Smooth muscle cell (in vitro differentiated cells): Measurements from ENCODE around the gene SRL. TPM values are rescaled to one million over a fixed set of nuclear protein-coding genes. Genes with fewer than 3 reads are reported as not detected.

ENCODE experiments used
- DNase-seq: peaks from one replicate; lab custom pipeline; 2025; ENCODE audit not compliant: unreplicated experiment; lab: John Stamatoyannopoulos, UW
- H2AFZ ChIP-seq: fragments of 200-600 bp; sonication (generic); 2 replicates; pipeline ENCODE4 v1.6.0; 2016; ENCODE audit warnings: antibody characterized with exemption, low read depth, mild to moderate bottlenecking
- H3F3A ChIP-seq: fragments of 200-600 bp; sonication (generic); 2 replicates; pipeline ENCODE4 v1.6.0; 2017; ENCODE audit warnings: antibody characterized with exemption, low read depth
- H3K27ac ChIP-seq: fragments of 200-600 bp; sonication (generic); 2 replicates; pipeline ENCODE4 v1.5.1; 2016; ENCODE audit warnings: low read depth, mild to moderate bottlenecking
- H3K27me3 ChIP-seq: fragments of 200-600 bp; sonication (generic); 2 replicates; pipeline ENCODE4 v1.6.1; 2016; ENCODE audit warnings: low read depth, mild to moderate bottlenecking
- H3K36me3 ChIP-seq: fragments of 200-600 bp; sonication (generic); 2 replicates; pipeline ENCODE4 v1.5.1; 2016; ENCODE audit warnings: low read depth
- H3K4me1 ChIP-seq: fragments of 200-600 bp; sonication (generic); 2 replicates; pipeline ENCODE4 v1.5.1; 2016; ENCODE audit warnings: low read depth
- H3K4me2 ChIP-seq: fragments of 200-600 bp; sonication (generic); 2 replicates; pipeline ENCODE4 v1.6.0; 2016; ENCODE audit warnings: mild to moderate bottlenecking
- H3K4me3 ChIP-seq: fragments of 200-600 bp; sonication (generic); 2 replicates; pipeline ENCODE4 v1.5.1; 2016; ENCODE audit warnings: mild to moderate bottlenecking
- H3K79me2 ChIP-seq: fragments of 200-600 bp; sonication (generic); 2 replicates; pipeline ENCODE4 v1.6.0; 2016; ENCODE audit warnings: low read depth, mild to moderate bottlenecking
- H3K9ac ChIP-seq: fragments of 200-600 bp; sonication (generic); 2 replicates; pipeline ENCODE4 v1.6.0; 2016; ENCODE audit warnings: low read depth
- H3K9me3 ChIP-seq: fragments of 200-600 bp; sonication (generic); replicated peaks from 2 replicates; pipeline ENCODE4 v1.5.1; 2016; ENCODE audit warnings: low read depth
- H4K20me1 ChIP-seq: fragments of 200-600 bp; sonication (generic); 2 replicates; pipeline ENCODE4 v1.6.0; 2016; ENCODE audit warnings: low read depth
- CTCF ChIP-seq: fragments of 200-600 bp; sonication (generic); IDR thresholded peaks from 2 replicates; pipeline ENCODE4 v1.5.1; 2017; ENCODE audit warnings: borderline replicate concordance, mild to moderate bottlenecking, antibody characterized with exemption; ENCODE audit not compliant: insufficient read depth, poor library complexity, severe bottlenecking
- WGBS: methylation state at CpG from one replicate; pipeline ENCODE4 v1.1.7; 2016; ENCODE audit warnings: low lambda C conversion rate; 5-methylcytosine and 5-hydroxymethylcytosine counted together
- polyA plus RNA-seq: library from polyadenylated mRNA; unstranded; fragments of >200 nt; fragmentation: Nextera tagmentation; extraction: Ambion mirVana; gene quantifications from 2 replicates; pipeline ENCODE4 v1.2.1, GENCODE V29; 2016
- total RNA-seq: library from RNA; depleted of rRNA; stranded (reverse); fragments of >200 nt; gene quantifications from 2 replicates; pipeline ENCODE4 v1.2.3, GENCODE V29; 2014

SRL gene
- total and polyA plus RNA-seq, 2 experiments from 2014 or later = not detected

DNA sequence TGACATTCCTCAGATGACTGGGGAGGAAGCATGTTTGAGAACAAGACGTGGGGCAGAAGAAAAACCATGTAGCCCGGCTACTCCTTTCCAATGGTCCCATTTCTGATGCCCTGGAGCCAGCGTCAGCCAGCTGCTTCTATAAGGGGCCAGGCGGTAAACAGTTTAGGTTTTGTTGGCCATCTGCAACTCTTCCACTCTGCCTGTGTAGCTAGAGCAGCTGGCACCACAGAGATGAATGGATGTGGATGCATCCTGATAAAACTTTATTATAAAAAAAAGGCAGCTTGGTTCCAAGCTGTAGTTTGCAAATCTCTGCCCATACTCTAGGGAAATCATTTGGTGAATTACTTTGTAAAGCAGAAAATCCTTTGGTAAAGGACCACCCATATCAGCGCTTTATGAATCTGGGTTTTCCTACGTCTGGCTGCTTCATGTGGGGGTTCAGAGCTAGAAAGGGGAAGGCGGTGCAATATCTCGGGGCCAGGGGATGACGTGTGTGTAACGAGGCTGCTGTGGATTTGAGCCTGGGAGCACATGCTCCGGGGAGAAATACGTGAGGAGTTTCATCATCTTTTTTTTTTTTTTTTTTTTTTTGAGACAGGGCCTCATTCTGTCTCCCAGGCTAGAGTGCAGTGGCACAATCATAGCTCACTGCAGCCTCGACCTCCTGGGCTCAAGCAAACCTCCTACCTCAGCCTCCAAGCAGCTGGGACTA lies 3.4 kb upstream of the SRL start:
- WGBS = 58% methylated on average over 12 of the region's 13 CpGs

GRCh38 chr16:4244254-4245076 lies 2.6 kb upstream of the SRL start:
- no peaks in the 10 kb centered on the region for H3K27me3 ChIP-seq
- no peaks in the 10 kb centered on the region for H3F3A ChIP-seq
- no peak overlapping the region for H2AFZ ChIP-seq
- H3K4me1 ChIP-seq = peaks cover 7% of the 10 kb centered on the region
- no peak overlapping the region for H3K9ac ChIP-seq
- no peak for DNase-seq
- H3K27ac ChIP-seq = no peak overlapping the region
- H3K4me2 ChIP-seq = no peak overlapping the region
- H4K20me1 ChIP-seq = no peaks in the 10 kb centered on the region
- no peaks in the 10 kb centered on the region for H3K79me2 ChIP-seq
- TF ChIP-seq CTCF = no peak
- no peaks in the 10 kb centered on the region for H3K36me3 ChIP-seq
- H3K9me3 ChIP-seq = no peaks in the 10 kb centered on the region
- no peak overlapping the region for H3K4me3 ChIP-seq
- WGBS = 76% methylated on average over 10 of the region's 10 CpGs

More for the DNA sequence above, 3.4 kb upstream of the SRL start:
- DNase-seq = no peak
- no peak overlapping the region for H3K27ac ChIP-seq
- H3K9me3 ChIP-seq = no peaks in the 10 kb centered on the region
- H2AFZ ChIP-seq = no peak overlapping the region
- TF ChIP-seq CTCF = no peak
- H3K4me3 ChIP-seq = no peak overlapping the region
- no peaks in the 10 kb centered on the region for H3F3A ChIP-seq
- H3K36me3 ChIP-seq = no peaks in the 10 kb centered on the region
- peak overlapping the region; percentile 2 for H3K4me2 ChIP-seq
- H4K20me1 ChIP-seq = no peaks in the 10 kb centered on the region
- H3K27me3 ChIP-seq = no peaks in the 10 kb centered on the region
- H3K79me2 ChIP-seq = no peaks in the 10 kb centered on the region
- H3K9ac ChIP-seq = no peak overlapping the region
- peaks cover 7% of the 10 kb centered on the region for H3K4me1 ChIP-seq

- no peak for TF ChIP-seq CTCF
- Histone ChIP-seq H3K79me2 (no peaks in the 10 kb centered on the region), H3K4me1 (peaks cover 7% of the 10 kb centered on the region), H3K9ac (no peak overlapping the region), H2AFZ (no peak overlapping the region), H3K4me2 (no peak overlapping the region), H3K4me3 (no peak overlapping the region), H3F3A (no peaks in the 10 kb centered on the region), H4K20me1 (no peaks in the 10 kb centered on the region), H3K27ac (no peak overlapping the region), H3K36me3 (no peaks in the 10 kb centered on the region), H3K27me3 (no peaks in the 10 kb centered on the region), H3K9me3 (no peaks in the 10 kb centered on the region)
- no peak for DNase-seq
- 93% methylated on average over 17 of the region's 17 CpGs for WGBS
Observed at GRCh38 chr16:4241258-4241927, 487 bp downstream of the SRL start.
